Measurements from ENCODE around the gene GALNT10. TPM values are rescaled to one million over a fixed set of nuclear protein-coding genes. Genes with fewer than 3 reads are reported as not detected.

Gene GALNT10
- total RNA-seq, 4 donors from 2014 or later, result 5.7 to 25.2 (median 9.7) TPM

DNA sequence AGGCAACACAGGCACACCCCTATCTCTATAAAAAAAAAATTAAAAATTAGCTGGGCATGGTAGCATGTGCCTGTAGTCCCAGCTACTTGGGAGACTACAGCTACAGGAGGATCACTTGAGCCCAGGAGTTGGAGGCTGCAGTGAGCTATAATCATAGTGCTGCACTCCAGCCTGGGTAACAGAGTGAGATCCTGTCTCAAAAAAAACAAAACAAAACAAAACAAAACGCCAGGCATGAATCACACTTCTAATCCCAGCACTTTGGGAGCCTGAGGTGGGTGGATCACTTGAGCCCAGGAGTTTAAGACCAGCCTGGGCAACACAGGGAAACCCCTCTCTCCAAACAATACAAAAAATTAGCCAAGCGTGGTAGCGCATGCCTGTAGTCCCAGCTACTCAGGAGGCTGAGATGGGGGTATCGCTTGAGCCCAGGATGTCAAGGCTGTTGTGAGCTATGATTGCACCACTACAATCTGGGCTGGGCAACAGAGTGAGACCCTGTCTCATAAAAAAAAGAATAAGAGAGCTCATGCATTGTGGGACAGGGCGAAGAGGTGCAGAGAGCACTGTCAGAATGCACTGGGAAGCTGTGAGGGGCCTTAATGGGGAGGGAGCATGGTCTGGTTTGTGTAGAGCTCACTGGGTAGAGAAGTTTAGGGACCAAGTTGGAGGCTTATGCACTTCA lies 246.9 kb downstream of the GALNT10 start:
- no peak for DNase-seq (ENCODE audit: low spot score in 2 of 2)
- intact Hi-C loops (cut with DNase I; ENCODE audit: low total_unique reads), result no loop called here
- WGBS, 2 donors, result 88 to 89% methylated on average over 5 of the region's 5 CpGs
- TF ChIP-seq CTCF (IDR thresholded peaks at IDR 0.05) (no peak), POLR2A (IDR thresholded peaks at IDR 0.05) (no peak)
- no peak overlapping the region for H3K4me3 ChIP-seq (ENCODE audit: low read depth, poor library complexity, severe bottlenecking)

- WGBS, 2 donors, result 90 to 94% methylated on average over 5 of the region's 5 CpGs
- DNase-seq (ENCODE audit: low spot score in 2 of 2), result no peak
- no peak overlapping the region for H3K4me3 ChIP-seq (ENCODE audit: low read depth, poor library complexity, severe bottlenecking)
- intact Hi-C loops (cut with DNase I; ENCODE audit: low total_unique reads), result no loop called here
- TF ChIP-seq POLR2A (IDR thresholded peaks at IDR 0.05) (no peak), CTCF (IDR thresholded peaks at IDR 0.05) (no peak)
Measured at GRCh38 chr5:154440540-154440939, 250.0 kb downstream of the GALNT10 start.

- no peak for TF ChIP-seq POLR2A (IDR thresholded peaks at IDR 0.05)
- no peak for TF ChIP-seq CTCF (IDR thresholded peaks at IDR 0.05)
- DNase-seq (ENCODE audit: low spot score in 2 of 2), result no peak
- intact Hi-C loops (cut with DNase I; ENCODE audit: low total_unique reads), result no loop called here
- WGBS, 2 donors, result 49 to 52% methylated on average over 1 of the region's 1 CpG
- H3K4me3 ChIP-seq (ENCODE audit: low read depth, poor library complexity, severe bottlenecking), result no peak overlapping the region
Measured at GRCh38 chr5:154442801-154443200, 252.3 kb downstream of the GALNT10 start.

GRCh38 chr5:154444556-154445421 lies 254.3 kb downstream of the GALNT10 start:
- WGBS, 2 donors, result 5 to 6% methylated on average over 22 to 30 of the region's 30 CpGs
- peak overlapping the region; percentile 98 for H3K4me3 ChIP-seq (ENCODE audit: low read depth, poor library complexity, severe bottlenecking)
- intact Hi-C loops (cut with DNase I; ENCODE audit: low total_unique reads), result no loop called here
- no peak for TF ChIP-seq POLR2A (IDR thresholded peaks at IDR 0.05)
- no peak for TF ChIP-seq CTCF (IDR thresholded peaks at IDR 0.05)
- DNase-seq (ENCODE audit: low spot score in 2 of 2), result peak in 1 of 2 donors; percentile 87

GRCh38 chr5:154445422-154446194 lies 255.1 kb downstream of the GALNT10 start, which contains the start of gene SAP30L:
Gene SAP30L, plus strand, starts transcription at chr5:154445997. Its CDS starts 608 bp downstream, at chr5:154446605.
- H3K4me3 ChIP-seq (ENCODE audit: low read depth, poor library complexity, severe bottlenecking), result peak within 1 kb of the TSS; percentile 98
- DNase-seq (ENCODE audit: low spot score in 2 of 2), result peak; percentile 94 to 98
- no peak for TF ChIP-seq CTCF (IDR thresholded peaks at IDR 0.05)
- no peak for TF ChIP-seq POLR2A (IDR thresholded peaks at IDR 0.05)
- WGBS, 2 donors, result 0% methylated on average over 43 to 56 of the region's 70 CpGs
- intact Hi-C loops (cut with DNase I; ENCODE audit: low total_unique reads), result no loop called here

All from lower leg skin (tissue), 4 donors.